DMS53 treated with DMSO at 0.1 percent for 48 hours (cell line): ENCODE measurements around the gene LRP1-AS.
A peak's percentile ranks its signal among the peaks of the same experiment; 100 is the strongest.

Experiments
- DNase-seq: peaks from one replicate; lab custom pipeline; 2025; ENCODE audit not compliant: unreplicated experiment; lab: John Stamatoyannopoulos, UW

The LRP1-AS gene

DNA sequence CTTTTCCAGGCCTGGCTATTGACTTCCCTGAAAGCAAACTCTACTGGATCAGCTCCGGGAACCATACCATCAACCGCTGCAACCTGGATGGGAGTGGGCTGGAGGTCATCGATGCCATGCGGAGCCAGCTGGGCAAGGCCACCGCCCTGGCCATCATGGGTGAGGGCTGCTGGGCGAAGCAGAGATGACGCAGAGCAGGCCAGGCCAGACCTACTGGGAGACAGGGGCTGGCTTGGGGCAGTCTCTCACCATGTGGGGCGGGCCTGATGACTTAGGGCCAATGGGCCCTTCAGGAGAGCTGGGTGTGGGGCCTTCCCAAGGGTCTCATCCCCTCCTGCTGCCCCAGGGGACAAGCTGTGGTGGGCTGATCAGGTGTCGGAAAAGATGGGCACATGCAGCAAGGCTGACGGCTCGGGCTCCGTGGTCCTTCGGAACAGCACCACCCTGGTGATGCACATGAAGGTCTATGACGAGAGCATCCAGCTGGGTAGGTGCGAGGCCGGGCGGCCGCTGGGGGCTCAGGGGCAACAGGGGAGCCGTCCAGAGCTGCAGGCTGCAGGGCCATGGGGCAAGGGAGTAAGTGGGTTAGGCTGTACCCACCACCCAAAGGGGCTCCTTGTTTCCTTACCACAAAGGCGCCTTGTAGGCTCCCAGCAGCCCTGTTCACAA, 33.0 kb upstream of the LRP1-AS start:
- DNase-seq, result no peak

DNA sequence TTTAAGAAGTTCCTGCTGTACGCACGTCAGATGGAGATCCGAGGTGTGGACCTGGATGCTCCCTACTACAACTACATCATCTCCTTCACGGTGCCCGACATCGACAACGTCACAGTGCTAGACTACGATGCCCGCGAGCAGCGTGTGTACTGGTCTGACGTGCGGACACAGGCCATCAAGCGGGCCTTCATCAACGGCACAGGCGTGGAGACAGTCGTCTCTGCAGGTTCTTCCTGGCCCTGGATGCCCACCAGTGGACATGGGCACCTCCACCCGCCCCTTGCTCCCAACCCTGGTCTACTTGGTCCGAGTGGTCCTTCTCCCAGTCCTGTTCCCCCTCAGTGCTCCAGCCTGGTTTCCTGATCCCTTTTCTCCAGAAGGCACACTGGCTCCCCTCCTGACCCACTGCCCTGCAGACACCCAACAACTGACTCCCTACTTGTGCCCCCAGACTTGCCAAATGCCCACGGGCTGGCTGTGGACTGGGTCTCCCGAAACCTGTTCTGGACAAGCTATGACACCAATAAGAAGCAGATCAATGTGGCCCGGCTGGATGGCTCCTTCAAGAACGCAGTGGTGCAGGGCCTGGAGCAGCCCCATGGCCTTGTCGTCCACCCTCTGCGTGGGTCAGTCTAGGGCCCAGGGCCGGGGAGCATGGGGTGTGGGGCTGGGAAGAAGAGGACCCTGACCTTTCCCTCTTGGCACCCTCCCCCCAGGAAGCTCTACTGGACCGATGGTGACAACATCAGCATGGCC, 32.1 kb upstream of the LRP1-AS start:
- DNase-seq, result no peak

DNA sequence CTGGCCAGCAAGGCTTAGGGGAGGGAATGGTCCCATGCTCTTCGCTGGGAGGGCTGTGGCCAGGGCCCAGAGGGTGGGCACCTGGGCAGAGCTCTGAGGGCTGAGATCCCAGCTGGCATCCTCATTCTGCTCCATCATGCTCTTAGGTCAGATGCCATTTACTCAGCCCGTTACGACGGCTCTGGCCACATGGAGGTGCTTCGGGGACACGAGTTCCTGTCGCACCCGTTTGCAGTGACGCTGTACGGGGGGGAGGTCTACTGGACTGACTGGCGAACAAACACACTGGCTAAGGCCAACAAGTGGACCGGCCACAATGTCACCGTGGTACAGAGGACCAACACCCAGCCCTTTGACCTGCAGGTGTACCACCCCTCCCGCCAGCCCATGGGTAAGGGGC, 30.8 kb upstream of the LRP1-AS start:
- no peak for DNase-seq

DNA sequence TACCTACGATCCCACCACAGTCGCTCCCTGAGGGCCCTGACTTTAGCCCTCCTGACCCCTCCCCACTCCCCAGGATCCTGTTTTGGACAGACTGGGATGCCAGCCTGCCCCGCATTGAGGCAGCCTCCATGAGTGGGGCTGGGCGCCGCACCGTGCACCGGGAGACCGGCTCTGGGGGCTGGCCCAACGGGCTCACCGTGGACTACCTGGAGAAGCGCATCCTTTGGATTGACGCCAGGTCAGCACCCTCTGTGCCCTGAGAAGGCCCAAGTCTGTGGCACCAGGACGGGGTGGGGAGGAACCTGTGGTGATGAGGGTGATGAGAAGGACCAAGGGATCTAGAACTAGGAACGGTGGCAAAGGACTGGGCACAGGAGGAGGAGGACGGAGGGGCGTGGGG, 29.9 kb upstream of the LRP1-AS start:
- DNase-seq, result no peak

DNA sequence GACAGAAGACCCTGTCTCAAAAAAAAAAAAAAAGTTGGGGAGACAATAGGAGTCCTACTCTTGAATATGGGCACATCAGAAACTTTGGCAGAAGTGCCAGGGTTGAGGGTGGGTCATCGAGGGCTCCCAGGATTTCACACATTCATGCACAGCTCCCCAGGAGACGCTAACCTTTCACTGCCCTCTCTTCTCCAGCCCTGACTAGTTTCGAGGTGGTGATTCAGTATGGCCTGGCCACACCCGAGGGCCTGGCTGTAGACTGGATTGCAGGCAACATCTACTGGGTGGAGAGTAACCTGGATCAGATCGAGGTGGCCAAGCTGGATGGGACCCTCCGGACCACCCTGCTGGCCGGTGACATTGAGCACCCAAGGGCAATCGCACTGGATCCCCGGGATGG, 29.4 kb upstream of the LRP1-AS start:
- DNase-seq, result no peak

DNA sequence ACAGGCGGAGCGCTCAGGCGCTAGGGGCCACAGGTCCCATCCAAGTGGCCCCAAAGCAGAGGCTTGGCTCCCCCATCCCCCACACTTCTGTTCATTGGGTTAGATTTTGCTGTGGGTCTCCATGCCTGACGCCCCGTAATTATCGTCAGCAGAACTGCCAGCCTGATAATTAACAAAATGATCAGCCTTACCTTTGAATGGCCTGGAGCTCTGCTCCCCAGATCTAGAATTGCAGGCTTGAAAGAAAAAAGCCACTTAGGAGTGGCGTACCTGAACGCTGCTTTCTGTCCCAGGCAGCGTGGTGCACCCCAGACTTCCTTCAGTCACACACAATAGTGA, 28.7 kb upstream of the LRP1-AS start:
- DNase-seq, result no peak

DNA sequence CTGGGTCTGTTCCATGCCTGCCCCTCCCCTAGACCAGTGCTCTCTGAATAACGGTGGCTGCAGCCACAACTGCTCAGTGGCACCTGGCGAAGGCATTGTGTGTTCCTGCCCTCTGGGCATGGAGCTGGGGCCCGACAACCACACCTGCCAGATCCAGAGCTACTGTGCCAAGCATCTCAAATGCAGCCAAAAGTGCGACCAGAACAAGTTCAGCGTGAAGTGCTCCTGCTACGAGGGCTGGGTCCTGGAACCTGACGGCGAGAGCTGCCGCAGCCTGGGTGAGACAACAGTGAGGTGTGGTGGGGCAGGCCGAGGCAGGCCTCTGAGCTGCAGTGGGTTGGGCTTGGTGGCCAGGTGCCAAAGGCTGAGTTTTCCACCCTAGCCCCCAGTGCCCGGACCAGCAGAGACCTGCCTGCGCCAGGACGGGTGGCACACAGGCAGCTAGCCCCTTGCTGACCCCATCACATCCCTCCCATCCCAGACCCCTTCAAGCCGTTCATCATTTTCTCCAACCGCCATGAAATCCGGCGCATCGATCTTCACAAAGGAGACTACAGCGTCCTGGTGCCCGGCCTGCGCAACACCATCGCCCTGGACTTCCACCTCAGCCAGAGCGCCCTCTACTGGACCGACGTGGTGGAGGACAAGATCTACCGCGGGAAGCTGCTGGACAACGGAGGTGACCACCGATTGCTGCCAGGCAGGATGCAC, 28.2 kb upstream of the LRP1-AS start:
- peak; percentile 84 for DNase-seq

DNA sequence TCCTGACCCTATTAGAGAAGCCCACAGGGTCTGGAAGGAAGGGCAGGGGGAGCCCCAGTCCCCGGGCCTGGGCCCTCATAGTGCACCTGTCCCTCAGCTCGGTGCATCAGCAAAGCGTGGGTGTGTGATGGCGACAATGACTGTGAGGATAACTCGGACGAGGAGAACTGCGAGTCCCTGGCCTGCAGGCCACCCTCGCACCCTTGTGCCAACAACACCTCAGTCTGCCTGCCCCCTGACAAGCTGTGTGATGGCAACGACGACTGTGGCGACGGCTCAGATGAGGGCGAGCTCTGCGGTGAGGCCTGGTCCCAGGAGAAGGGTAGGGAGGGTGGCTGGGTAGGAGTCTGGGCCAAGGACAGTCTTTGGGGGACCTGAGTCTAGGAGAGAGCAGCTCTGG, 26.3 kb upstream of the LRP1-AS start:
- no peak for DNase-seq

DNA sequence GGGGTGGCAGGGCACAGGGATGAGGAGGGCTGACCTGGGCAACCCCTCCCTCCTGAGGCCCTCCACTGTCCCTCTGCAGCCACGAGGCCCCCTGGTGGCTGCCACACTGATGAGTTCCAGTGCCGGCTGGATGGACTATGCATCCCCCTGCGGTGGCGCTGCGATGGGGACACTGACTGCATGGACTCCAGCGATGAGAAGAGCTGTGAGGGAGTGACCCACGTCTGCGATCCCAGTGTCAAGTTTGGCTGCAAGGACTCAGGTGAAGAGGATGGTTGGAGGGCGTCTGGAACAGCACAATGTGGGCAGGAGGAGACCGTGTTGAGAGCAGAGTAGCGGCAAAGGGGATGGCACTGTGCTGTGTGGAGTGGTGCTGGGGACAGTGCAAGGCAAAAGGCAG, 25.7 kb upstream of the LRP1-AS start:
- DNase-seq, result no peak

DNA sequence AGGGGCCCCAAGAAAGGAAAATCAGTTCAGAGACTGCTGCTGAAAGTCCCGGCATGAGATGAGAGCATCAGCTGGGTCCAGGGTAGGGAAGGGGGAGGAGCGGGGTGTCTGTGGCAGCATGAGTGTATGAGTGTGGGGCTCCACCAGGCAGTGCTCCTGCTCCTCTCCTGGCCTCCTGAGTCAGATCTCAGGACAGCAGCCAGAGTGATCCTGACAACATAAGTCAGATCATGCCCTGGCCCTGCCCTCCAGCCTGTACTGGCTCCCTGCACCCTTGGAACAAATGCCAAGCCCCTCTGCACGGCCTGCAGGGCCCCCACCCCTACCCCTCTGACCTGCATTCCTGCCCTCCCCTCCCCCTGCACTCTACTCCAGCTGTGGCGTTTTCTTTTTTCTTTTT, 24.2 kb upstream of the LRP1-AS start:
- DNase-seq, result no peak

DNA sequence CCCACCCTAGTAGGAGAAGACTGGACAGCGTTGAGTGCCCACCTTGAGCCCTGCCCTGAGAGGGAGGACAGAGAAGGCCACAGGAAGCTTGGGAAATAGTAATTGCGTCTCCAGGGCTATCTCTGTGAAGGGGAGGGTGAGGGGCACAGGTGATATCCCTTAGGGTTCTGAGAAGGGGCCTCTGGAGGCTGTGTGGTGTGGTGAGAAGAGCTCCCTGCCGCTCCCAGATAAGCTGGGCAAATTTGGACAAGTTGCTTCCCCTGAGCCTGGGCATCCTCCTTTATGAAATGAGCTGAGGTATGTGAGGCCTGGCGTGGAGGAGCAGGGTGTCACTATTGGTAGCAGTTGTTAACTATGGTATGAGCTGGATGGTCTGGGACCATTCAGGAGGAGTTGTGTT, 23.5 kb upstream of the LRP1-AS start:
- DNase-seq, result no peak

DNA sequence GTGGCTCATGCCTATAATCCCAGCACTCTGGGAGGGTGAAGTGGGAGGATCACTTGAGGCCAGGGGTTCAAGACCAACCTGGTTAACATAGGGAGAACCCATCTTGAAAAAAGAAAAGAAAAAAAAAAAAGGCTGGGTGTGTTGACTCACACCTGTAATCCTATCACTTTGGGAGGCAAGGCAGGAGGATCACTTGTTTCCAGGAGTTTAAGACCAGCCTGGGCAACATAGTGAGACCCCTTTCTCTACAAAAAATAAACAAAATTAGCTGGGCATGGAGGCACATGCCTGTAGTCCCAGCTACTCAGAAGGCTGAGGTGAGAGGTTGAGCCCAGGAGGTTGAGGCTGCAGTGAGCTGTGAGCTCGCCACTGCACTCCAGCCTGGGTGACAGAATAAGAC, 23.0 kb upstream of the LRP1-AS start:
- no peak for DNase-seq

DNA sequence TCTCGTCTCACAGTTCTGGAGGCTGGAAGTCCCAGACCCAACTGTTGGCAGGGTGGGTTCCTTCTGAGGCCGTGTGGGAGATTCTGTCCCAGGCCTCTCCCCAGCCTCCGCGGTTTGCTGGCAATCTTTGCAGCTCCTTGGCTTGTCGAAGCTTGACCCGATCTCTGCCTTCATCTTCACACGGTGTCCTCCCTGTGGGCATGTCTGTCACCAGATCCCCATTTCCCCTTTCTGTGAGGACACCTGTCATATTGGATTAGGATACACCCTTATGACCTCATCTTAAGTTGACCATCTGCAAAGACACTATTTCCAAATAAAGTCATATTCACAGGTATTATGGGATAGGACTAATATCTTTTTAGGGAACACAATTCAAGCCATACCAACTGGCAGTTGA, 22.6 kb upstream of the LRP1-AS start:
- DNase-seq, result no peak

DNA sequence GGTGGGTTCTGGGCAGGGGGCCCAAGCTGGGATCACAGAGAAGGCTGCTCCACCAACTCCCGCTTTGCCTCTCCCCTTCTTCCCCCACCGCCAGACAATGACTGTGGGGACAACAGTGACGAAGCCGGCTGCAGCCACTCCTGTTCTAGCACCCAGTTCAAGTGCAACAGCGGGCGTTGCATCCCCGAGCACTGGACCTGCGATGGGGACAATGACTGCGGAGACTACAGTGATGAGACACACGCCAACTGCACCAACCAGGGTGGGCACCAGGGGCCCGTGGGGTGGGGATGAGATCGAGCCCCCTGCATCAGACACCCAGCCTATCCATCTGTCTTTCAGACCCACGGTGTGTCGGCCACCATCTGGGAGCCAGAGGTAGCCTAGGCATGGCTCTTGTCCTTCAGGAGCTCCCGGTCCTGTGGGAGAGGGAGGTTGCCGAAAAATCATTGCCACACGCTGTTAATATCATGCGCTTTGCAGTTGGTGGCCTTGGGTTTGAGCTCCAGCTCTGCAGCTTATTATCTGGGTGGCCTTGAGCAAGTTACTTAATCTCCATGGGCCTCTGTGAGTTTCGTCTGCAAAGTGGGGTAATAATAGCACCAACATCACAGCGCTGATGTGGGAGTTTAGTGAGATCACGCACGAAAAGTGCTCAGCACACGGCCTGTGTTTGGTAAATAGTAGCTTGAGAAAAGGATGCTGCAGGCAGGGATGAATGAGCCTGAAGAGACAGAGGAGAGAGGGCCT, 21.8 kb upstream of the LRP1-AS start:
- no peak for DNase-seq

DNA sequence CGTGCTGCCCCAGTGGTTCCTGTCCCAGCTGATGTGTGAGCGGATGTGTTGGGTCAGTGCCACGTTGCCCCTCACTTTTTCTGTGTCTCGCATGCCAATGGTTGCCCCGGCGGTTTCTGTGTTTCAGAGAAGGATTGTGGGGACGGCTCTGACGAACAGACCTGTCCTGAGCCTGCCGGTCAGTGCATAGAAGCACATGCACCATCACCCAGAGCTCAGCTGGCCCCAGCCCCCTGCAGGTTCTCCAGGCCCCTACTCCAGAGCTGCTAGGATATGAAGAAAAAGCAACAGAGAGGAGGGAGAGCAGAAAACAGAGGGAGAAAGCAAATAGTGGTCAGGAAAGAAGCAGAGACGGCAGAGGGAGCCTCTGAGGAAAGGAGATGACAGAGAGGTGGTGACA, 20.6 kb upstream of the LRP1-AS start:
- DNase-seq, result no peak

DNA sequence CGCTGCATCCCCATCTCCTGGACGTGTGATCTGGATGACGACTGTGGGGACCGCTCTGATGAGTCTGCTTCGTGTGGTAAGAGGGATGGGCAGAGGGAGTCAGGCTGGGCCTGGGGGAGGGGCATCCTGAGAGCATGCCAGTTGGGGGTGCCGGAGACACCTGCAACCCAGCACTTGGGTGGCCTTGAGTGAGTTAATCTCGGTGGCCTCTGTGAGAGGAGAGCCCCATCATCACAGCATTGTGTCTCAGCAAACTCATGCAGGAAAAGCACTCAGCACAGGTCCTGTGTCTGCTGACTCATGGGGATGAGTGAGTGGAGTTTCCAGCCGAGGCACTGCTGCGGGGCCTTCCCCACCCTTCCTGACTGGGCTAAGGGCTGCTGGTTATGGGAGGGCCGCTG, 19.6 kb upstream of the LRP1-AS start:
- peak; percentile 23 for DNase-seq

DNA sequence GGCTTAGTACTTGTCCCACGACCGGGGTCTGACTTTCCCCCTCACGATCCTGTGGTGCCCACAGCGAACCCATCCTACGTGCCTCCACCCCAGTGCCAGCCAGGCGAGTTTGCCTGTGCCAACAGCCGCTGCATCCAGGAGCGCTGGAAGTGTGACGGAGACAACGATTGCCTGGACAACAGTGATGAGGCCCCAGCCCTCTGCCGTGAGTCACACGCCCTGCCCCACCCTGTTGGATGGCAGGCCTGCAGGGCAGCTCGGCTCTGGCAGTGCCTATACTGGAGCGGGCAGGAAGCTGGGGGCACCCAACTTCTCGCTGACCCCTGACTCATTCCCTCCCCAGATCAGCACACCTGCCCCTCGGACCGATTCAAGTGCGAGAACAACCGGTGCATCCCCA, 18.3 kb upstream of the LRP1-AS start:
- DNase-seq, result no peak

DNA sequence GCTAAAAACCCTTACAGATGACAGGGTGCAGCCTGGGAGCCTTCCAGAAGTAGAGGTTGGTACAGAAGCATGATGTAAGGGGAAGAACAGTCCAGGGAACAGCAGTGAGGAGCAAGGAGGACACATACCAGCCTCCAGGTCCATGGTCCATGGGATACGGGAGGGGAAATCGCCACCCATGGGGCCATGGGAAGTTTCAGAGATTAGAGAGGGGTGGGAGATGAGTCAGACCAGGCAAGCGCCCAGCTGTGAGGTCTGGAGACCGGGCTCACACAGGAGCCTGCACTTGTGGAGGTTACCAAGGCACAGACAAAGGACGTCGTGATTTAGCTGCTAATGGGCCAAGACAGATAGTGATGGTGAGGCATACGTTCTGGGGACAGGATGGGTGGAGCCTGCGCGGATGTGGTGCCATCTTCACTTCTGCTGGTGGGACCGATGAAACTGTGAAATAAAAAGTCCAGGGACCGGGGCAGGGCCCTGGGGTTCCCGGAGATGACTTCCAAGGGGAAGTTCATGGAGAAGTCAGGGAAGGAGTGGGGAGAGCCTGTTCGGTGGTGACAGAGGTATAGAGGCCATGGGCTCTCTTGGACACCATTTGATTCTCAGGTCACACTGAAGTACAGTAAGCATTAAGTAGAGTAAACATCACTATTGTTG, 17.7 kb upstream of the LRP1-AS start:
- no peak for DNase-seq

DNA sequence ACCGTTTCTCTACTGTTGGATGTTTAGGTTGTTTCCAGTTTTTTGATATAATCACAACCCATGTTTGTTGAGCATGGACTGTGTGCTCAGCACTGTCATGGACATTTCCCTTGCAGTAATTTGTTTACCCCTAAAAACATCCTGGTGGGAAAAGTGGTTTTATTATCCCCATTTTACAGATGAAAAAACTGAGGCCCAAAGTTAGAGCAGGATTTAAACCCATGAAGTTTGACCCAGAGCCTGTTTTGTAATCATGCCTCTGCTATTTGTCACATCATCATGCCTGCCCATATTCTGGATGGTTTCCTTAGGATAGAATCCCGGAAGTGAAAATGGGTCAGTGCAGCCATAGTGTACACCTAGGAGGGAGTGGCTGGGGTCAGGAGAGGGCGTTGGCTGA, 17.0 kb upstream of the LRP1-AS start:
- DNase-seq, result no peak

DNA sequence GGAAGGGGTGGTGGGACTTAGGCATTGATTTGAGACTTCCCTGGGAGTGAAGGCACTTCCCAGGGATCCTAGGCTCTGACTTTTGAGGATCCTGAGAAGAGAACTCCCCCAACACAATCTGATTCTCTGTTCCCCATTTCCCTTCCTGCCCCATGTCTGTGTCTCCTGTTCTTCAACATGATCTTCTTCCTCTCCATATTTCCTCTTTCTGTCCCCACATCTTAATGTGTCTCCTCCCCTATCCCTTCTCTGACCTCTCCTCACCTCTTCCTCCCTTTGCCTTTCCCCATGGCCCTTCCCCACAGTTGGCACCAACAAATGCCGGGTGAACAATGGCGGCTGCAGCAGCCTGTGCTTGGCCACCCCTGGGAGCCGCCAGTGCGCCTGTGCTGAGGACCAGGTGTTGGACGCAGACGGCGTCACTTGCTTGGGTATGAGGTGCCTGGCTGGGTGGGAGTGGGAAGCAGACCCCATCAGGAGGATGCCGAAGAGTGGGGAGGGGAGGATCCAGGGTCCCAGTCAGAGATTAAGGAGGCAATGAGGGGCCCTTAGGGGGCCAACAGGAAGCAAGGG, 15.2 kb upstream of the LRP1-AS start:
- no peak for DNase-seq

DNA sequence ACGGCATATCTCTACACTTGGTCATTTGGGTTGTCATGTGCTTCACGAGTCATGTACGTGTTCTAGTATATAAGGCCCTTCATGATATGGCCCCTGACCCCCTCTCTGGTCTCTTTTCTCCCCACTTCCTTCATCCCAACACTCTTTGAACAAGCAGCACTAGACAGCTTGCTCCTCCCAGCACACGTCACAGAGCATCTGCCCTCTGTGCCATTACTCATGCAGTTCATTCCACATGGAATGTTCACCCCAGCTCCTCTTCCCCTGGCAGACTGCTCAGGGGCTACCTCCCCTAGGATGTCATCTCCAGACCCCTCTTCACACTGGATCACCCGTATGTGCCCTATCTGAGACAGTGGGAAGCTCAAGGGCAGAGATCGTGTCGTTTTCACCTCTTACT, 14.1 kb upstream of the LRP1-AS start:
- DNase-seq, result no peak
